ENCODE results near the gene TJP1.
"Not testable (repeated sequence)": the region's sequence is repeated elsewhere in the genome, so short reads cannot be mapped to it uniquely, and the experiment has no call there.

The TJP1 gene

DNA sequence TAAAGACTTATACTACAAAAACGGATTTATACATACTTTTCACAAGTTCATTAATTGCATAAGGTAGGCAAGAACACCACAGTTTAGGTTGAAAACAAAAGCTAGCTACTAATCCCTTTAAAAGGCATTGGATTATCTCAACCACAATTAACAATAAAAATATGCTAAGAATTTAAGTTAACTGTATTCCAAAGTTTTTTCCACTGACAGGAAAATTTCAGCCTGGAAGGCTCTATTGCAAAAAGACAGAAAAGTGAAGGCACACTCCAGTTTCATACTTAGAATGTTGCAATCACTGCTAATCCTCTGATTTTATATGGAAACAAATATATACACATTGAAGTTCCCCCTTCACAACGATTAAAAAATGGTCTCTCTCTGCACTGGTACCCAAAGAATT, 71.5 kb downstream of the TJP1 start:
- no peak for DNase-seq

DNA sequence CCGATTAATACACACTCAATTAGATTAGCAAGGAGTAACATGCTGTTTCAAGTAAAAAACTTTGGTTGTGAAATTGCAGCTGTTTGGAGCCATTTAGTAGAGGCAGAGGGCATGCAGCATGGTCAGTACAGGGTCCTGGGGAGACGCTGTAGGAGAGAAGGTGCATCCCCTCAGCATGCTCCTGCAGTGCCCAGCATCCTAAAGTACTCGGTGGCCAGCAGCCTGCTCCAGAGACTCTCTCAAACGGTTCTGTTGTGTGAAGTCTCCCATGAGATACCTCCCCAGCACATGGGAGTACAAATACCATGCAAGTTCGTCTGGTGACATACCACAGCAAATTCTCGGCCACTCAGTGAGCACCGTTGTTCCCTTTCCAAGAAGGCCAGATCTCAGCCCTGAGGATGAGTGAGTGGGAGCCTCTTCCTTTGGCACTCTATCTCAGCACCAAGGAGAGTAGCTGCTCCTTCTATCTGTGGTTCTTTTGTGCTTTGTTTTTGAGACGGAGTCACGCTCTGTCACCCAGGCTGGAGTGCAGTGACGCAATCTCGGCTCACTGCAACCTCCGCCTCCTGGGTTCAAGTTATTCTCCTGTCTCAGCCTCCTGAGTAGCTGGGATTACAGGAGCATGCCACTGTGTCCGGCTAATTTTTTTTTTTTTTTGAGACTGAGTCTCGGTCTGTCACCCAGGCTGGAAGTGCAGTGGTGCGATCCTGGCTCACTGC, 72.7 kb downstream of the TJP1 start:
- DNase-seq: no peak

DNA sequence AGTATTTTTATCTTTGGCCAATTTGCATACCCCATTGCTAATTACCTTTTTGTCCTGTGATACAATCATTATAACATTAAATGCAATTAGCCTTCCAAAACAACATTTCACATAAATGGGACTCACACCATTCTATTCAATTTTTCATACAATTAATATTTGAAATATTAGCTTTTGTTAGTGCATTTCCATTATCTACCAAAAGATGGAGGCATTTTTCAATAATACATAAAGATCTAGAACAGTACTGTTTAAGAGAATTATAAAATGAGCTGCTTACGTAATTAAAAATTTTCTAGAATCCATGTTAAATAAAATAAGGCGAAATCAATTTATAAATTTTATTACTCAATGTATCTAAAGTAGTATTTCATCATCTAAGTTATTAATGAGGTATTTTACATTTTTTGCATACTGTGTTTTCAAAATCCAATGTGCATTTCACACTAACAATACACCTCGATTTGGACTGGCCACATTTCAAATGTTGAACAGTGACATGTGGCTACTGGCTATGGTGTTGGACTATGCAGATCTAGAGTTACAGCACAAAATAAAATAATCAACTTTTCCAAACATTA, 74.3 kb downstream of the TJP1 start:
- DNase-seq: no peak

DNA sequence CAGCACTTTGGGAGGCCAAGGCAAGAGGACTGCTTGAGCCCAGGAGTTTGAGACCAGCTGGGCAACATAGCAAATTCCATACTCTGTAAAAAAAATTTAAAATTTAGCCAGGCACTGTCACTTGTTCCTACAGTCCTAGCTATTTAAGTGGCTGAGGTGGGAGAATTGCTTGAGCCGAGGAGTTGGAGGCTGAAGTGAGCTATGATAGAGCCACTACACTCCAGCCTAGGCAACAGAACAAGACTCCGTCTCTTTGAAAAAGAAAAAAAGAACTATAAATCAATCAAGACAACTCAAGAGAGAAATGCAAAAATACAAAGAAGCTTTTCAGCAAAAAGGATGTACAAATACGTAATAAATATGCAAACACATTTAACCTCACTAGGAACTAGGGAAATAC, 78.8 kb downstream of the TJP1 start:
- DNase-seq: no peak

DNA sequence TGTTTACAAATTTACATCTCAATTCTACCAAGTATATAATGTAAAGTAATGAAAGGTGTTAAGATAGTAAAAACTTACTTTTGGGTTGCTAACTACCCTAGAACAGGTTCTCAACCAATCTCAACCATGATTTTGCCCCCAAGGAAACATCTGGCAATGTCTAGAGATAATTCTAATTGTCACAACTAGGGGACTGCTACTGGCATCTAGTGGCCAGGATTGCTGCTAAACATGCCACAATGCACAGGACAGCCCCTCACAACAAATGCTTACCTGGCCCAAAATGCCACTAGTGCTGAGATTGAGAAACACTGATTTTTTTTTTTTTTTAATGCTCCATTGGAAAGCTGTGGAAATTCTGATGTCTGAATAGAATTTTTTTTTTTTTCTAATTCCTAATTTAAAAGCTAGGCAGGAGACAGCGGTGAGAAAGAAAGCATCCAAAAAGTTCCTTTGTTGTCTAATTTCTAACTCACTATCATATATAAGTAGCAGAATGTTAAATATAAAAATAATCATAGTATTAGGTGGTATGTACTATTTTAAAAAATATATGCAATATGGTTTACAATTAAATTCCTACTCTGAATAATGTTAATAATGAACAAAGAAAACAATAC, 81.5 kb downstream of the TJP1 start:
- DNase-seq: peak in 1 of 5 experiments; percentile 22

DNA sequence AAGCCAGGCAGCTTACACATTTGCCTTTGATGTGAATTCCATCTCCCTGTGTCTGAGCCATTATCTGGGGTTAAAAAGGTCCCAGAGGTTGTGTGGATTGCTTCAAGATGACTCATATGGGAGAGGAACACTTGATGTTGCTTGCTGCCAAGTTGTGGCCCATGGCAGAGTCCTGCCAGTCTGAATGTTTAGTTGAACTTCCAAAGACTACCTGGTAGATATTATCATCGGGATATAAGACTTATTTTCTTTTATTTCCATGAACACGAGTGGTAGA, 85.6 kb downstream of the TJP1 start:
- DNase-seq: no peak

DNA sequence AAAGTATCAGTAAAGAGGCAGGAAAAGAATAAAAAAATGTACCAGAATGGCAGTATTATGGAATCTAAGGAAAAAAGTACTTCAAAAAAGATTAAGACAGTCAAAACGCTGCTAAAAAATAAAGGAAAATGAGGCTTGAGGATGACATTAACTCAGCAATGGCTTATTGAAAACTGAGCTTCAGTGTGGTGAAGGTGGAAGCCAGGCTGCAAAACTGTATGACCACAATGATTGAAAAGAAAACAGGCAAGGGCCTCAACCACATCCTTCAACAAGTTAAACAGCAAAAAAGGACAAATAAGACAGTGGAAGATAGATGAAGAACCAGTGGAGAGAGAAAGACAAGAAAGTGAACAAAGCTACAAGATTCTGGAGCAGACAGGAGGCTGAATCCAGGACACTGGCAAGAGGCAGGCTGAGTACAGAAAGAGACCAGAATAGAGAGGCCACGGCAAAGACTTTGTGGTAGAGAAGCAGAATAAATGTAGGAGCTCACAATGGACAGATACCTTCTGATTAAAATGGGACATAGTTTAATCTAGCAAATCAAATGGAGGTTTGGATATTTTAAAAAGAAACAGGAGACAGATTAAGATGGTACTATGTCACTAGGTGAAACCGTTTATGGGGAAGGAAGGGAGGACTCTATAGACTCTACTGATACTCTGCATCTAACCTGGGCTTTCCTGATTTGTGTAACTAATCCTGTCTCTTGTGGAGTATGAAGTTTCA, 86.1 kb downstream of the TJP1 start:
- peak in 1 of 5 experiments; percentile 85 for DNase-seq

DNA sequence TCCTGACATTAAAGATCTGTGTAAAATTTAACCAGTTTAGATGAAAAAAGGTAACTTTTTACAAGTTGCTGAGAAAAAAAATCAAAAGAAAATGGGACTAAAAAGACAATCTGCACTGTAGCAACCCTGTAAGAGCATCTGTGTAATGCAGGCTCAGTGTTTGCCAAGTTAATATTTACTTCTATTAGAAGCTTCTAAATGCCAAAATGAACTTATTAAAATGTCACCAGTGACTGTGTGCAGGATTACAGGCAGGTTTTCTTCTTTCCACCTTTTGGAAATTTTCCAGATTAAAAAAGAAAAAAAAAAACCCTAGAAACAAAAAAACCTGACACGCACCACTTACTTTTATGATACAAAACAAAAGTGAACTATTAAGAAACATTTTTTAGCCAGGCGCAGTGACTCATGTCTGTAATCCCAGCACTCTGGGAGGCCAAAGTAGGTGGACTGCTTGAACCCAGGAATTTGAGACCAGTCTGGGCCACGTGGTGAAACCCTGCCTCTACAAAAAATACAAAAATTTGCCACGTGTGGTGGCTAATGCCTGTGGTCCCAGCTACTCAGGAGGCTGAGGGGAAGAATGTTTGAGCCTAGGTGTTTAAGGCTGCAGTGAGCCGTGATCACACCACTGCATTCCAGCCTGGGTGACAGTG, 87.2 kb downstream of the TJP1 start:
- DNase-seq: peak in 1 of 5 experiments; percentile 11

DNA sequence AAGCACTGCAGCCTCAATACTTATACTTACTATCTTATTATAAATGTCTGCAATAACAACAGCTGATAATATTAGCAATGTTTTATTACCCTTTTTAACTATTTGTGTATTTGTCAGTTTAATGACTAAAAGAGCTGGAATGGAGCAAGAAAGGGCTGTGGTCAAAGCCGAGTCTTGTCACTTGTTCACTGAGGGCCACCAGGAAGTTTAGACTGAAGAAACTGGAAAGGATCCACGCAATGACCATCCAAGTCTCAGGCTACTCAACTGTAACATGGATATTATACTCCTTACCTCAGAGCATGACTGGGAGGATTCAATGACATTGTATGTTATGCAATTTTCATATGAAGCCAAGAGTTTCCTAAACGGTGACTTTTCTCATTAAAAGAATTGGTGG, 90.4 kb downstream of the TJP1 start:
- DNase-seq: no peak

DNA sequence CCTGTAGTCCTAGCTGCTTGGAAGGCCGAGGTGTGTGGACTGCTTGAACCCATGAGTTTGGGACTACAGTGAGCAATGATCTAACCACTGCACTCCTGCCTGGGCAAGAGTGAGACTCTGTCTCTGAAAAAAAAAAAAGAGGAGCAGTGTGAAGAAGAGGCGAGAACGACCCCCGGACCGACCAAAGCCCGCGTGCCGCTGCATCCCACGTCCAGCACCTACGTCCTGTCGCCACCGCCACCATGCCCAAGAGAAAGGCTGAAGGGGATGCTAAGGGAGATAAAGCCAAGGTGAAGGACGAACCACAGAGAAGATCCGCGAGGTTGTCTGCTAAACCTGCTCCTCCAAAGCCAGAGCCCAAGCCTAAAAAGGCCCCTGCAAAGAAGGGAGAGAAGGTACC, 91.8 kb downstream of the TJP1 start:
- not testable (repeated sequence) for DNase-seq

DNA sequence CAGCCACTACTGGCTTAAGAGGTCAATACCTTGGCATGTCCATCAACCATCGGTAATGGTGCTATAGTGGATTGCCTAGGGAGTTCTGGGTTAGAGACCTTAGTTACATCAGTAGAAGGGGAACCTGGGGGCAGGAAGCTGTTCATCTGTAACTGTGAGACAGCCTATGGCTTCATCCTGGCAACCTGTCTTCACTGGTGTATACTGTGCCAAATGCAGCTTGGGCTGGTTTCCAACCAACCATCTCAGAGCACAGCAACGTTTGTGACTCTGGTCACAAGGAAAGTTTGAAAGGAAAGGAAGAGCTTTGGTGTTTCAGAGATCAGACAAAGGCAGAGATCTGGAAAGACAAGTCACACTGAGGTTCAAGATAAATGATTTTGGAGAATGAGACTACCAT, 93.8 kb downstream of the TJP1 start:
- DNase-seq: no peak

DNA sequence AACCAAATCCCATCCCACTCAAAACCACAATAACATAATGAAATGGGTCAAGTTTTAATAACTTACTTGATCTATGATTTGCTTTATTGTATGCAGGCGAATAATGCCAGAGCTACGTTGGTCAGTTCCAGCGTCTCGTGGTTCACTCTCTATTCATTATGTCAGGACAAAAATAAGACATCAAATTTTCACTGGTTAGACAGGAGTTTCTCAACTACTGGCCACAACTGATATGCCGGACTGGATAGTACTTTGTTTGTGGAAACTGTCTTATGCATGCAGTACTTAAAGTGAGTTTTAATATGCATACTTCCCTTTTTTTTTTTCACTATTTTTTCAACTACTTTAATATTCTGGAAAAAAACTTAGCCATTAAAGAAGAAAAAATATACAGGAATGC, 94.4 kb downstream of the TJP1 start:
- DNase-seq: no peak

DNA sequence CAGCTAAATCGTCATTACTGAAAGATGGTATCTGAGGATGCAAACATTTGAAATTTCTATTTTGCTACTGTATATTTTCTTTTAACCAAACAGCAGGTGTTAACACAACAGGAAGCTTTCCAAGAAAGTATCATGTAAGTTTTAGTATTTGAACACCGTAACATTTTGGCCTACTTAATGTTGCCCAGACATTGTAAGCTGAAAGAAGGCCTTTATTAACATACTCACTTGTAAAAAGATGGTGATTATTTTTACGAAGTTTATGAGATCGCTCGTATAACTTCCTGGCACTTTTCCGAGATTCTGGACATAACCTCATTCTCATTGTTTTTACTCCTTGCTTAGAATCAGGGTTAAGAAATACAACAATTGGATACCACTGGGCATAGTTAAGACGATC, 95.7 kb downstream of the TJP1 start:
- DNase-seq: no peak

DNA sequence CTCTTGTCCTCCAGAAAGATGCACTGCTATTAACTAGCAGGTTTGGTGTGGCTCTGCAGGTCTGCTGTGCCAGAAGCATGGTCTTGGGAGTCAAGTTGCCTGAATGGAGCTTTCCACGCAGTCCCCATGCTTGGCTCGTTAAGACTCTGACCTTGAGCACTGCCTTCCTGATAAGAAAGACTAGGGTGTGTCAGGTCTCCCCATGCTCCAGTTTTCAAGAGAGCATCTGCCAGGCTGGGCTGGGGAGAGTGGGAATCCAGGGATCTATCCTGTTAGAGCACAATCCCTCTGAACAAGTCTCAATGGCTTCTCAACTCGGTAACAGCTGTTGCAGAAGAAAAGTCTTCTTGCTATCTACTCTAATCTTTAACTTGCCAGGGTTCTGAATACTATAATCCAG, 98.2 kb downstream of the TJP1 start:
- DNase-seq: no peak

DNA sequence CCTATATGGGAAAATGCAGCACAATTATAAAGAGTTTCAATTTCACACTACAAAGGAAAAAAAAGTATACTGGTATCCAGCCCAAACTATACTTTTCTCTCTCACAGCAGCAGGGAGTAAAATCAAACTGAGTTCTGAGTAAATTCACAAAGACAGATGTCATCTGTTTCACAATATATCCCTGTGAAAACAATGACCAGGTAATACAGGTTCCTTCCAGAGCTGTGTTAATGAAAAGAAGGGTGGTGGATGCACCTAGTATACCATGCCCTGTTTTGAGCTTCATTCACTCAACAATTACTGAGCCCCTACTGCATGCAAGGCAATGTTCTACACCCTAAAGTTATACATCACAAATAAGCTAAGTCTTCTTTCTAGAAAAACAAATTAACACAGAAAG, 108.5 kb downstream of the TJP1 start:
- no peak for DNase-seq

DNA sequence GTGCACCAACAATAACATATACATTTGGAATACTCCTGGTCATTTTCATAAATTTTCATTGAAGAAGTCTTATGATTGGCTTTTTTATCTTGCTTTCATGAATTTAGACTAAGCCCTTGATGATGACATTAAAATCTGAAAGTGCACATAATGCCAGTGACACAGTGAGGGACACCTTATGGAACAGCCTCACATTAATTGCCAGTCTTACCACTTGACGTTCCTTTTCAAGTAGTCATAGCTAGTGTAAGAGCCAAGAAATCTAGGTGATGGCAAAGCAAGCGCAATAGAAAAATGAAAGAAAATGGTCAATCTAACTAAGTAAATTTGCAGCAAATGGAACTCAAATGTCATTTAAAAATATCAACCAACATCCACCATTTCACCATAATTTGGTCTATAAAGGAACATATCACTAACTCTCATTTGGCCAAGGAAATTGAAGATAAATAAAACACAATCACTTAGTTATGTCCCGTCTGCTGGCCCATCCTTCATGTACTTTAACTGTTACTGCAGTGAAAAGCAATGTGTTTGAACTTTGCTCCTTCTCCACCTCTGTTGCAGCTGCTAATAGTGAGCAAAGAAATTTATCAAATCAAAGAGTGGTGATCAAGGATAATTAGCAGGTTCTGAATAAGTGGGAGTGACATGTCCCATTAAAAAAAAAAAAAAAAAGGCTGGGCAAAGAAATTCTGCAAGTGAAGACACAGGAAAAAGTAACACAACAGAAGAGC, 110.0 kb downstream of the TJP1 start:
- DNase-seq: no peak

DNA sequence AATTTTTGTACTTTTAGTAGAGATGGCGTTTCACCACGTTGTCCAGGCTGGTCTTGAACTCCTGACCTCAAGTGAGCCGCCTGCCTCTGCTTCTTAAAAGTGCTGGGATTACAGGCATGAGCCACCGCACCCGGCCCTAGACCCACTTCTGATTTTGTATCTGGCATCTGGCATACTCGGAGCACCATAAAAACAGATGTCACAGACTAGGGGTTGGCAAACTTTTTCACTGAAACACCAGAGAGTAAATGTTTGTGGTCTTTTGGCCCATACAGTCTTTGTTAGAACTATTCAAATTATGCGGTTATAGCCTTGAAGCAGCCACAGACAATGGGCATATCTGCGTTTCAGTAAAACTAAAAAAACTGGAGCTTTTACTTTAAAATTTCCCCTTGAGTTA, 110.7 kb downstream of the TJP1 start:
- no peak for DNase-seq

DNA sequence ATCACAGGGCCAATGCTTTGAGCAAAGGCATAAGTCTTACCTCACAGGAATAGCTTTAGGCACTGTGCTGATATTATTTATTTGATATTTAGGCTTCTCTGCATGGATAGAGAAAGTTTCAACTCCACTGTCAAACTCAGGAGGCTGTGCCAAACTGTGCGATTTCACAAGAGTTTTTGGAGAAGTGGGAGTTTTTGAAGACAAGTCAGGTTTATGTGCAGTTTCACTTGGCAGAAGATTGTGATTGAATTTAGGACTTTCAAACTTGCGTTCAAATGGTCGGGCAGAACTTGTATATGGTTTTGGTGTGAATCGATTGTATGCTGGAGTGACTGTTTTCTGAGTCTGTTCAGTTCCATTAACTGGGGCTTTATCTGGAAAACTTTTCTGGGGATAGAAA, 113.7 kb downstream of the TJP1 start:
- DNase-seq: no peak

DNA sequence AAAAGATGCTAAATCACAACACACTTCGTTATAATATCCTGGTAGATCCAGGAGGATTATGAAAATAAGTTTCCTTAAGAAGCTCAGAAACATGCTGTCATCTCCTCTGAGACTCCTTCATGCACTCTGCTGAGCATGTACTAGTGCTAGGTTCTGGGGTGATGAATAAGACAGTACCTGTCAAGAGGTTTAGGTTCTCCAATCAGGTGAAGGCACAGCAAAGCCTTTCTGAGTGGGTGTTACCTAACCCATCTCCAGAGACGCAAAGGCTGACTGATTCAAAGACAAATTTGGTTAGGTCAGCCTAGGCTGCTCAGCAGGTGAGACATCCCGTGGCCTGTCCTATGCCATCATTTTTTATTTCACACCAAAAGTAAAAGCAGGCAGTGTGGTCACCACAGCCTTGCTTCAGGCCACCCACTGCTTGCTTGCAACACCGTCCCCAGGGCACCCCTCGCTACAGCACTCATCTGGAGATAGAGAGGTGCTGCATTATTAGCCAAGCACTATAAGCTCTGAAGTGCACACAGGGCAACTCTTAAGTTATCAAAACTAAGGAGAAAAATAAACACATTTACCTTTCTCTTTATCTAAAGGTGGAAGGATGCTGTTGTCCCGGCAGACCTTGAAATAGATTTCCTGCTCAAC, 117.2 kb downstream of the TJP1 start:
- no peak for DNase-seq

DNA sequence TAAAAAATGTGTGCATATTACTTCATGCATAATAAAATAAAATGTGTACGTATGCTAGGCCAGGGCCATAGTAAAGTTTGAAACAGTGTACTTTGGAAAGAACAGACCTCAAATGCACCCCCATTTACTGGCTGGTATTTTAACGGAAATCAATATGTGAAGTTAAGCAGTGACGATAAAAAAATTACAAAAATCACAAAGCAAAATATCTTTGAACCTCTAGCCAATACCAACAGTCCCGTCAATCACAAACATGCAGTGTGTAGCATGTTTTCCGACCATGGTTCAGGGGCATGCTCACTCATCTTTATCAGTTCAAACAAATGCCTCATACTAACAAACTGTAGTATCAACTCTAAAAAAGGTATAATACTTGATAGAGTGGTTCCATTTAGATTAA, 121.1 kb downstream of the TJP1 start:
- DNase-seq: no peak

DNA sequence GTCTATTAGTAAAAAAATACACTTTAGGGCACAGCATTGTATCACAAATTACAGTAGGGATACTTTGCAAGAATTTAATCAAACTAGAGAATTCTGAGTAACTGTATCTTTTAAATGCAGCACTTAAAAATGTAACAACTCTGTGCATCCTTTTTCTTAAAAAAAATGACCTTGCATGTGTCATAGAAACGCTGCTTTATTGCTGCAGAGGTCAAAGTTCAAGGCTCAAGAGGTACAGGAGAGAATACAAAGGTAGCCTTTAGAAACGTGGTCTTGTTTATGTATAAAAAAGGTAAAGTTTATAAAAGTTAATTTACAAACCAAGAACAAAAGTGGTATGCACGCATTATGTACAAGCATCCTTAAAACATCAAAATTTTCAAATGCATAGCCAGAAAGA, 122.0 kb downstream of the TJP1 start:
- DNase-seq: no peak

DNA sequence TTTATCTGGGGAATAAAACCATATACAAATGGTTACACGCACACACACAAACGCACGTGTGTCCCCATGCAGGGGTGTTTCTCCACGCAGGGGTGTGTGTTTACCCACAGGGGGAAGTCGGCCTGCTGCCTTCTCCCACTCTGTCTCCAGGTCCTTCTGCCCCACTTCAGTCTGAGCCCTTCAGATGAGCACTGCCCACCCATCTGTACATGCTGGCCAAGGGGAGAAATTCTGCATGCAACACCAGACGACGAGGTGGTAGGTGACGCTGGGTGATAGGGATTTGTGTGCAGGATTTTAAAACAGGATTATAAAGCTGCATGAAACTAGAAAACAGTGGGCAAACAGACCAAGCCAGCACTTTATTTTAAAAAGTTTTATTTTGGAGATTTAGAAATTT, 122.5 kb downstream of the TJP1 start:
- no peak for DNase-seq

All from T-helper 2 cell (primary cell).